ENCODE data around the gene NCBP2. TPM values are rescaled to one million over a fixed set of nuclear protein-coding genes. Genes with fewer than 3 reads are reported as not detected.

Gene NCBP2
- total RNA-seq, 4 donors from 2014 or later = 18.8 to 32.9 (median 27.0) TPM

GRCh38 chr3:196901768-196902167 lies 40.6 kb downstream of the NCBP2 start:
- DNase-seq (ENCODE audit: low spot score in 2 of 2) = no peak
- no peak overlapping the region for H3K4me3 ChIP-seq (ENCODE audit: low read depth, poor library complexity, severe bottlenecking)
- WGBS, 2 donors = 92 to 95% methylated on average over 1 of the region's 1 CpG
- intact Hi-C loops (cut with DNase I; ENCODE audit: low total_unique reads) = no loop called here
- TF ChIP-seq POLR2A (IDR thresholded peaks at IDR 0.05) = no peak
- TF ChIP-seq CTCF (IDR thresholded peaks at IDR 0.05) = no peak

GRCh38 chr3:196896229-196896628 lies 46.1 kb downstream of the NCBP2 start:
- intact Hi-C loops (cut with DNase I; ENCODE audit: low total_unique reads) = no loop called here

GRCh38 chr3:196894557-196895295 lies 47.6 kb downstream of the NCBP2 start:
- H3K4me3 ChIP-seq (ENCODE audit: low read depth, poor library complexity, severe bottlenecking) = no peak overlapping the region
- TF ChIP-seq POLR2A (IDR thresholded peaks at IDR 0.05) = no peak
- TF ChIP-seq CTCF (IDR thresholded peaks at IDR 0.05) = no peak
- intact Hi-C loops (cut with DNase I; ENCODE audit: low total_unique reads) = no loop called here
- DNase-seq (ENCODE audit: low spot score in 2 of 2) = no peak
- WGBS, 2 donors = 96% methylated on average over 13 of the region's 13 CpGs

More at GRCh38 chr3:196896229-196896628, 46.1 kb downstream of the NCBP2 start:
- DNase-seq (ENCODE audit: low spot score in 2 of 2) = no peak
- H3K4me3 ChIP-seq (ENCODE audit: low read depth, poor library complexity, severe bottlenecking) = no peak overlapping the region
- WGBS, 2 donors = 97% methylated on average over 6 of the region's 6 CpGs
- TF ChIP-seq POLR2A (IDR thresholded peaks at IDR 0.05) = no peak
- TF ChIP-seq CTCF (IDR thresholded peaks at IDR 0.05) = no peak

GRCh38 chr3:196889844-196890708 lies 52.3 kb downstream of the NCBP2 start:
- H3K4me3 ChIP-seq (ENCODE audit: low read depth, poor library complexity, severe bottlenecking) = no peak overlapping the region
- 82 to 89% methylated on average over 6 of the region's 6 CpGs for WGBS, 2 donors
- TF ChIP-seq CTCF (IDR thresholded peaks at IDR 0.05) = no peak
- no peak for TF ChIP-seq POLR2A (IDR thresholded peaks at IDR 0.05)
- no peak for DNase-seq (ENCODE audit: low spot score in 2 of 2)
- intact Hi-C loops (cut with DNase I; ENCODE audit: low total_unique reads) = no loop called here

GRCh38 chr3:196886144-196886543 lies 56.2 kb downstream of the NCBP2 start:
- WGBS, 2 donors = 62 to 73% methylated on average over 4 of the region's 4 CpGs
- H3K4me3 ChIP-seq (ENCODE audit: low read depth, poor library complexity, severe bottlenecking) = no peak overlapping the region
- DNase-seq (ENCODE audit: low spot score in 2 of 2) = no peak
- intact Hi-C loops (cut with DNase I; ENCODE audit: low total_unique reads) = no loop called here
- TF ChIP-seq CTCF (IDR thresholded peaks at IDR 0.05) (no peak), POLR2A (IDR thresholded peaks at IDR 0.05) (no peak)

Other genes starting within 250 kb of the NCBP2 start
- 1 to 10 TPM in 2 of 4 donors, under 1 TPM in 1, not detected in 1; 0.63 to 1.4 (median 1.1) TPM for gene CEP19, start 230.3 kb downstream of the NCBP2 start, total RNA-seq
- 10 to 100 TPM; 18.4 to 28.5 (median 23.2) TPM for gene PIGX, start 230.2 kb downstream of the NCBP2 start, total RNA-seq
- gene PAK2, start 202.7 kb downstream of the NCBP2 start, total RNA-seq = 10 to 100 TPM; 25.3 to 39.0 (median 32.8) TPM
- gene SENP5, start 74.6 kb downstream of the NCBP2 start, total RNA-seq = 10 to 100 TPM; 25.2 to 32.5 (median 28.7) TPM
- 1 to 10 TPM; 2.3 to 8.0 (median 4.4) TPM for gene PIGZ, start 26.3 kb upstream of the NCBP2 start, total RNA-seq
- gene MELTF, start 87.3 kb upstream of the NCBP2 start, total RNA-seq = 10 to 100 TPM in 3 of 4 donors, 1 to 10 TPM in 1; 6.4 to 57.2 (median 35.7) TPM